Measurements from ENCODE around the gene GIGYF2. TPM values are rescaled to one million over a fixed set of nuclear protein-coding genes. Genes with fewer than 3 reads are reported as not detected.

The GIGYF2 gene
- total RNA-seq, 2 experiments from 2014 or later, result 52.5 to 55.5 TPM

GRCh38 chr2:232882085-232882484 lies 185.0 kb downstream of the GIGYF2 start:
- CTCF ChIA-PET, result no interaction called here
- Mint-ChIP-seq H3K4me3 (no peak overlapping the region), H3K27ac (no peak overlapping the region), H3K27me3 (peaks cover 6% of the 10 kb centered on the region), H3K4me1 (ENCODE audit: low read depth) (no peaks in the 10 kb centered on the region), H3K9me3 (no peaks in the 10 kb centered on the region), H3K36me3 (ENCODE audit: low read depth) (no peaks in the 10 kb centered on the region)
- no peak for DNase-seq
- Histone ChIP-seq H3K4me3 (ENCODE audit: low read length) (no peak overlapping the region), H3K27ac (ENCODE audit: low read depth in 1 of 2, low read length in 2 of 2) (no peak overlapping the region), H3K4me1 (ENCODE audit: insufficient read depth, low read length) (peaks cover under 1% of the 10 kb centered on the region), H3K27me3 (ENCODE audit: control insufficient read depth in 1 of 2, insufficient read depth in 2 of 2, low read length in 2 of 2) (no peaks in the 10 kb centered on the region), H3K9me3 (ENCODE audit: control insufficient read depth in 1 of 2, insufficient read depth in 1 of 2, low read length in 2 of 2) (no peaks in the 10 kb centered on the region), H3K36me3 (ENCODE audit: insufficient read depth, low read length) (no peaks in the 10 kb centered on the region)
- ATAC-seq (ENCODE audit: poor library complexity), result no peak
- no peak for TF ChIP-seq CTCF (IDR thresholded peaks at IDR 0.05)
- POLR2A ChIA-PET, result no interaction called here
- intact Hi-C loops (cut with DNase I, micrococcal nuclease), result no loop called here

DNA sequence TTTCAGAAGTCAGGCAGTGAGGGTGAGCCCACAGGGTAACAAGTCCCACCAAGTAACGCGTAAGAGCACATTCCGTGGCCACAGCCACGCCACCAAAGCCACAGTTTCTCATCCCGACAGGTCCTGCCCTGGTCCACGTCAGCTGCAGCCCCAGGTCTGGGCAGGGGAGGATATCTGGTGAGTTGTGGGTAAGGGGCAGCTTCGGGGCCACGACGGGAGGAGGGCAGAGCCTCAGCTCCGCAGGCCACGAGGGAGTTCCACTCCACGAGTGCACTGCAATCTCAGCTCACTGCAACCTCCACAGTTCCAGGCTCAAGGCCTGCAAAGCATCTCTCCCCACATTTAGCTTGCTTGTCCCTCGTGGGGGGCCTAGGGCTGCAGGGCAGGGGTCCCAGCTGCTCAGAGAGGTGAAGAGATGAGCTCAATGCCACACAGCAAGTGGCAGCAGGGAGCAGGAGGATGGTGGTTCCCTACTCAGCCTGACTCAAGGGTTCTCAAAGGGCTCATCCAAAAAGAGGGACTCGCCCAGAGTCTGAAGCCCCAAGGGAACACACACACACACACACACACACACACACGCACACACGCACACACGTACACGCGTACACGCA lies 185.5 kb downstream of the GIGYF2 start:
- ChIA-PET CTCF (interaction anchor here (1.2 kb wide), 1 partner anchor 369 kb away, joined by 3 read pairs; the partner anchor contains the start of gene ATG16L1), POLR2A (no interaction called here)
- Histone ChIP-seq H3K9me3 (ENCODE audit: control insufficient read depth in 1 of 2, insufficient read depth in 1 of 2, low read length in 2 of 2) (no peaks in the 10 kb centered on the region), H3K27ac (ENCODE audit: low read depth in 1 of 2, low read length in 2 of 2) (no peak overlapping the region), H3K4me1 (ENCODE audit: insufficient read depth, low read length) (no peaks in the 10 kb centered on the region), H3K27me3 (ENCODE audit: control insufficient read depth in 1 of 2, insufficient read depth in 2 of 2, low read length in 2 of 2) (no peaks in the 10 kb centered on the region), H3K36me3 (ENCODE audit: insufficient read depth, low read length) (no peaks in the 10 kb centered on the region), H3K4me3 (ENCODE audit: low read length) (no peak overlapping the region)
- H3K9me3 Mint-ChIP-seq, result no peaks in the 10 kb centered on the region
- no peaks in the 10 kb centered on the region for H3K36me3 Mint-ChIP-seq (ENCODE audit: low read depth)
- DNase-seq (no peak), ATAC-seq (ENCODE audit: poor library complexity) (no peak)
- no peaks in the 10 kb centered on the region for H3K4me1 Mint-ChIP-seq (ENCODE audit: low read depth)
- TF ChIP-seq CTCF (IDR thresholded peaks at IDR 0.05), result no peak
- intact Hi-C loops (cut with DNase I, micrococcal nuclease), result no loop called here
- no peak overlapping the region for H3K27ac Mint-ChIP-seq
- no peak overlapping the region for H3K4me3 Mint-ChIP-seq
- H3K27me3 Mint-ChIP-seq, result peaks cover 3% of the 10 kb centered on the region

DNA sequence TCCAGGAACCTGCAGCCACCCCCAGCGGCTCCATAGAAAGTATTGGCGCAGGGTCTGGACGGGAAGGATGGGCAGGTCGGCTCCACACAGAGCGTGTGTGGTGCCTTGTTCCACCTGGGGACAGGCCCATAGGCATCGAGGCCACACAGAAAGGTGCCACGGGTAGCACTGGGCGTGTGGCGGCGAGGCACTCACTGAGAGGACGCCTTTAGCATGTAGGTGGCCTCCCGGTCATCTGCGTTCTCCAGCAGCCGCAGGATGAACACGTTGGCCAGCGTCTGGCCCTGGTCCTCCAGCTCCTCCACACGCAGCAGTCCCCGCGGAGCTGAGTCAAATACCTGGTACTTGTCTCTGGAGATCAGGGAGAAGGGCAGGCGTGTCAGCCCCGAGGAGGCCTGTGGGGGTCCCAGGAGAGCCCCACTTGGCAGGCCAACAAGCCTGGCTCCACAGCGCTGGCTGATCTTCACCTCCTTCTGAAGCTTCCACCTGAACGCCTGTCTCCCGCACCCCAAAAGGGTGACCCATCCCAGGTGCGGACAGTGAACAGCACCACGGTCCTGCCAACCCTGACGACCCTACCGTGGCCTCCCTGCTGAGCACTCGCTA lies 186.1 kb downstream of the GIGYF2 start:
- H3K27me3 Mint-ChIP-seq, result no peaks in the 10 kb centered on the region
- CTCF ChIA-PET, result interaction anchor here (1.2 kb wide), 1 partner anchor 368 kb away, joined by 3 read pairs; the partner anchor contains the start of gene ATG16L1

More for the DNA sequence above, 186.1 kb downstream of the GIGYF2 start:
- Histone ChIP-seq H3K27me3 (ENCODE audit: control insufficient read depth in 1 of 2, insufficient read depth in 2 of 2, low read length in 2 of 2) (no peaks in the 10 kb centered on the region), H3K4me3 (ENCODE audit: low read length) (no peak overlapping the region), H3K9me3 (ENCODE audit: control insufficient read depth in 1 of 2, insufficient read depth in 1 of 2, low read length in 2 of 2) (no peaks in the 10 kb centered on the region), H3K27ac (ENCODE audit: low read depth in 1 of 2, low read length in 2 of 2) (no peak overlapping the region), H3K4me1 (ENCODE audit: insufficient read depth, low read length) (no peaks in the 10 kb centered on the region), H3K36me3 (ENCODE audit: insufficient read depth, low read length) (no peaks in the 10 kb centered on the region)
- no peaks in the 10 kb centered on the region for H3K36me3 Mint-ChIP-seq (ENCODE audit: low read depth)
- no peaks in the 10 kb centered on the region for H3K9me3 Mint-ChIP-seq
- ATAC-seq (ENCODE audit: poor library complexity) (no peak), DNase-seq (no peak)
- TF ChIP-seq CTCF (IDR thresholded peaks at IDR 0.05), result no peak
- no peak overlapping the region for H3K27ac Mint-ChIP-seq
- no peak overlapping the region for H3K4me3 Mint-ChIP-seq
- POLR2A ChIA-PET, result no interaction called here
- no peaks in the 10 kb centered on the region for H3K4me1 Mint-ChIP-seq (ENCODE audit: low read depth)
- intact Hi-C loops (cut with DNase I, micrococcal nuclease), result no loop called here

Measured in CD4-positive, alpha-beta T cell (primary cell).